ENCODE results near the gene FSTL1. TPM values are rescaled to one million over a fixed set of nuclear protein-coding genes. Genes with fewer than 3 reads are reported as not detected.
A peak's percentile ranks its signal among the peaks of the same experiment; 100 is the strongest.

Gene FSTL1
- polyA plus RNA-seq, 1 of the 3 experiments (the other 2 are of a cell fraction) = 329 TPM

GRCh38 chr3:120475722-120476377, 25.1 kb upstream of the FSTL1 start:
- ChIA-PET CTCF (interaction anchor here (0.9 to 1.1 kb wide), 2 partner anchors 9 to 231 kb away, joined by 3 to 4 read pairs; no protein-coding TSS in a partner anchor), POLR2A (no interaction called here)
- Histone ChIP-seq H3K4me2 (no peak overlapping the region), H3K9me3 (no peaks in the 10 kb centered on the region), H3K9ac (no peak overlapping the region), H3F3A (replicated peaks; ENCODE audit: insufficient read depth) (peaks cover 8% of the 10 kb centered on the region), H2AFZ (ENCODE audit: low read depth) (0 out of 2 replicates have a peak overlapping the region, but pooled peaks have one; percentile 26), H3K36me3 (replicated peaks in 1 of 2; ENCODE audit: control insufficient read depth in 1 of 2, insufficient read depth in 2 of 2, low read length in 1 of 2) (no peaks in the 10 kb centered on the region), H3K4me3 (ENCODE audit: low read depth in 2 of 2, low read length in 1 of 2) (no peak overlapping the region), H4K20me1 (ENCODE audit: insufficient read depth) (no peaks in the 10 kb centered on the region), H3K4me1 (ENCODE audit: control insufficient read depth in 1 of 2, insufficient read depth in 2 of 2, low read depth in 1 of 2, low read length in 1 of 2) (peaks cover 0 to 14% of the 10 kb centered on the region in 2 experiments; a peak in 2 of 4 replicates), H3K27me3 (ENCODE audit: insufficient read depth) (no peaks in the 10 kb centered on the region), H3K27ac (ENCODE audit: low read depth in 2 of 2, low read length in 1 of 2) (no peak overlapping the region), H3K79me2 (ENCODE audit: insufficient read depth) (no peaks in the 10 kb centered on the region), H3K9me2 (no peaks in the 10 kb centered on the region)
- TF ChIP-seq FOSL2 (IDR thresholded peaks at IDR 0.05; ENCODE audit: borderline replicate concordance, low read depth) (peak; percentile 16; the same call in 1 of the 2 replicates), RFX5 (IDR thresholded peaks at IDR 0.05; ENCODE audit: low read length) (no peak), JUND (IDR thresholded peaks at IDR 0.05) (0 out of 2 replicates have a peak, but pooled peaks have one; percentile 7), YY1 (IDR thresholded peaks at IDR 0.05; ENCODE audit: low read depth) (peak; percentile 37; the same call in 1 of the 2 replicates)
- DNase-seq = no peak
- 74% methylated on average over 5 of the region's 6 CpGs for WGBS (ENCODE audit: low lambda C conversion rate)

DNA sequence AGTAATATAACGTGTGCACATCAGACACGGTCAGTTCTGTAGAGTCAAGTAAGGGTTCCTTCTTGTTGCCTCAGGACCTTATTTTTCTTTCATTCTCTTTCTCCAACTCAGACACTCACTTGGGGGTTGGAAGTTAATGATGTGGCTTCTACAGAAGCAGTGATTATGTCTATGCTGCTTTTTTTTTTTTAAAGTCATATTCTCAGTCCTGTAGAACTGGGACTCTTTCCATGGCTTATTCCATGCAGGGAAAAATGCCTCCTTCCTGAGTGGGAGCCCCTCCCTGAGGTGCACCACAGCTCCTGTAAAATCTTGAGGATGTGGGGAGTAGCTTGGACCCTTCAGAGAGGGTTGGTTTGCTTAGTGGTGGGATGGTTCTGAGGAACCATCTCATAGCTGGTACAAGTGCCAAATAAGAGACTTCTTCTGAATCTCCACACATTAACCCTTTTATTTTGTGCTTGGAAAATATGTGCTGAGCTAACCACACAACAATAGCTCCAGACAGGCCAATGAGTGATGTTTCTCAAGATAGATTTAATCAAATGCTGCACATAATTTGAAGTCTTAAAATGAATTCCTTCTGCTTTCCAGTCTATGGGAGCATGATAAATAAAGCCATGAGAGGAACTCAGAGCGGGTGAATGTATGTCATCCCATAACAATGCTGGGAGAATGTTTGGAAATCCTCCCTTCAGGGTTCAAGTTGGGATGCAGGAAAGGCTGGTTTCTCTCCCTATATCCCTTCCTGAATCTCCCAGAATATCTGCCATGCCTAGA, 23.3 kb upstream of the FSTL1 start:
- no peaks in the 10 kb centered on the region for H3K79me2 ChIP-seq (ENCODE audit: insufficient read depth)
- no peaks in the 10 kb centered on the region for H3K9me3 ChIP-seq
- H3K4me1 ChIP-seq (ENCODE audit: control insufficient read depth in 1 of 2, insufficient read depth in 2 of 2, low read depth in 1 of 2, low read length in 1 of 2) = peaks cover 0 to 31% of the 10 kb centered on the region in 2 experiments; a peak in 2 of 4 replicates
- peaks cover 12% of the 10 kb centered on the region for H3F3A ChIP-seq (replicated peaks; ENCODE audit: insufficient read depth)
- POLR2A ChIA-PET = no interaction called here
- H2AFZ ChIP-seq (ENCODE audit: low read depth) = no peak overlapping the region
- DNase-seq = no peak
- H4K20me1 ChIP-seq (ENCODE audit: insufficient read depth) = no peaks in the 10 kb centered on the region
- no peak overlapping the region for H3K4me3 ChIP-seq (ENCODE audit: low read depth in 2 of 2, low read length in 1 of 2)
- H3K4me2 ChIP-seq = no peak overlapping the region
- H3K9ac ChIP-seq = no peak overlapping the region
- TF ChIP-seq EP300 (IDR thresholded peaks at IDR 0.05; ENCODE audit: borderline replicate concordance in 1 of 2, low read depth in 1 of 2, low read length in 1 of 2) (0 out of 4 replicates have a peak, but pooled peaks of 1 of the 2 experiments have one; percentile 10), TCF12 (IDR thresholded peaks at IDR 0.05) (peak; percentile 34; the same call in 1 of the 2 replicates), TAF1 (IDR thresholded peaks at IDR 0.05; ENCODE audit: borderline replicate concordance, low read depth, low read length) (no peak)
- TF ChIP-seq, protein P1, sequence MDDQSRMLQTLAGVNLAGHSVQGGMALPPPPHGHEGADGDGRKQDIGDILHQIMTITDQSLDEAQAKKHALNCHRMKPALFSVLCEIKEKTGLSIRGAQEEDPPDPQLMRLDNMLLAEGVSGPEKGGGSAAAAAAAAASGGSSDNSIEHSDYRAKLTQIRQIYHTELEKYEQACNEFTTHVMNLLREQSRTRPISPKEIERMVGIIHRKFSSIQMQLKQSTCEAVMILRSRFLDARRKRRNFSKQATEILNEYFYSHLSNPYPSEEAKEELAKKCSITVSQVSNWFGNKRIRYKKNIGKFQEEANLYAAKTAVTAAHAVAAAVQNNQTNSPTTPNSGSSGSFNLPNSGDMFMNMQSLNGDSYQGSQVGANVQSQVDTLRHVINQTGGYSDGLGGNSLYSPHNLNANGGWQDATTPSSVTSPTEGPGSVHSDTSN (IDR thresholded peaks at IDR 0.05) = peak; percentile 48; the same call in 1 of the 2 replicates
- H3K27ac ChIP-seq (ENCODE audit: low read depth in 2 of 2, low read length in 1 of 2) = peak overlapping the region in 1 of 2 experiments; percentile 13; a peak in 1 of 4 replicates
- H3K9me2 ChIP-seq = no peaks in the 10 kb centered on the region
- H3K36me3 ChIP-seq (replicated peaks in 1 of 2; ENCODE audit: control insufficient read depth in 1 of 2, insufficient read depth in 2 of 2, low read length in 1 of 2) = no peaks in the 10 kb centered on the region
- CTCF ChIA-PET = interaction anchor here (1.2 to 1.7 kb wide), 3 partner anchors 53 to 85 kb away, joined by 3 to 5 read pairs (median 4); no protein-coding TSS in a partner anchor
- WGBS (ENCODE audit: low lambda C conversion rate) = 88% methylated on average over 3 of the region's 3 CpGs
- no peaks in the 10 kb centered on the region for H3K27me3 ChIP-seq (ENCODE audit: insufficient read depth)

Measured in SK-N-SH (cell line).